ENCODE measurements around the gene FCN1. TPM values are rescaled to one million over a fixed set of nuclear protein-coding genes. Genes with fewer than 3 reads are reported as not detected.

FCN1 gene
- not detected for total RNA-seq

- CTCF ChIA-PET: no interaction called here
- Mint-ChIP-seq H3K27me3 (ENCODE audit: low read depth) (peaks cover 8% of the 10 kb centered on the region), H3K4me1 (ENCODE audit: low read depth) (no peaks in the 10 kb centered on the region)
These were observed at the start of gene FCN1 for GRCh38 chr9:134917431-134918373. FCN1 (minus strand) TSS chr9:134917912; CDS start chr9:134917871, 41 bp downstream.

GRCh38 chr9:134966697-134967546 lies 49.2 kb upstream of the FCN1 start:
- no peak for DNase-seq
- no peaks in the 10 kb centered on the region for H3K9me3 Mint-ChIP-seq
- no peaks in the 10 kb centered on the region for H3K4me1 Mint-ChIP-seq (ENCODE audit: low read depth)
- peaks cover 16% of the 10 kb centered on the region for H3K27me3 Mint-ChIP-seq (ENCODE audit: low read depth)
- CTCF ChIA-PET: no interaction called here
- H3K4me3 Mint-ChIP-seq: no peak overlapping the region
- no peaks in the 10 kb centered on the region for H3K36me3 Mint-ChIP-seq (ENCODE audit: low read depth)
- H3K27ac Mint-ChIP-seq: no peak overlapping the region
- intact Hi-C loops (cut with micrococcal nuclease): no loop called here

More at GRCh38 chr9:134917431-134918373, at the start of gene FCN1:
- no peak for DNase-seq
- H3K36me3 Mint-ChIP-seq (ENCODE audit: low read depth): no peaks in the 10 kb centered on the region
- no peak within 1 kb of the TSS for H3K4me3 Mint-ChIP-seq
- H3K9me3 Mint-ChIP-seq: peaks cover 17% of the 10 kb centered on the region
- intact Hi-C loops (cut with micrococcal nuclease): no loop called here
- no peak within 1 kb of the TSS for H3K27ac Mint-ChIP-seq

GRCh38 chr9:134966270-134966669 lies 48.6 kb upstream of the FCN1 start:
- Mint-ChIP-seq H3K4me3 (no peak overlapping the region), H3K9me3 (no peaks in the 10 kb centered on the region), H3K27me3 (ENCODE audit: low read depth) (peaks cover 16% of the 10 kb centered on the region), H3K27ac (no peak overlapping the region), H3K4me1 (ENCODE audit: low read depth) (no peaks in the 10 kb centered on the region), H3K36me3 (ENCODE audit: low read depth) (no peaks in the 10 kb centered on the region)
- CTCF ChIA-PET: no interaction called here
- intact Hi-C loops (cut with micrococcal nuclease): no loop called here
- DNase-seq: no peak

GRCh38 chr9:134965851-134966250 lies 48.1 kb upstream of the FCN1 start:
- no peaks in the 10 kb centered on the region for H3K9me3 Mint-ChIP-seq
- H3K36me3 Mint-ChIP-seq (ENCODE audit: low read depth): no peaks in the 10 kb centered on the region
- H3K27me3 Mint-ChIP-seq (ENCODE audit: low read depth): peaks cover 16% of the 10 kb centered on the region
- no peak overlapping the region for H3K27ac Mint-ChIP-seq
- intact Hi-C loops (cut with micrococcal nuclease): no loop called here
- no peak for DNase-seq
- CTCF ChIA-PET: no interaction called here
- H3K4me3 Mint-ChIP-seq: no peak overlapping the region
- H3K4me1 Mint-ChIP-seq (ENCODE audit: low read depth): no peaks in the 10 kb centered on the region

- Mint-ChIP-seq H3K36me3 (ENCODE audit: low read depth) (no peaks in the 10 kb centered on the region), H3K9me3 (no peaks in the 10 kb centered on the region), H3K4me1 (ENCODE audit: low read depth) (no peaks in the 10 kb centered on the region), H3K4me3 (no peak overlapping the region), H3K27ac (no peak overlapping the region), H3K27me3 (ENCODE audit: low read depth) (peaks cover 13% of the 10 kb centered on the region)
- CTCF ChIA-PET: no interaction called here
- intact Hi-C loops (cut with micrococcal nuclease): no loop called here
- no peak for DNase-seq
These were observed 47.7 kb upstream of the FCN1 start for GRCh38 chr9:134965411-134965810.

- no peaks in the 10 kb centered on the region for H3K9me3 Mint-ChIP-seq
- no peaks in the 10 kb centered on the region for H3K4me1 Mint-ChIP-seq (ENCODE audit: low read depth)
- H3K36me3 Mint-ChIP-seq (ENCODE audit: low read depth): no peaks in the 10 kb centered on the region
- CTCF ChIA-PET: no interaction called here
- no peak overlapping the region for H3K4me3 Mint-ChIP-seq
- H3K27me3 Mint-ChIP-seq (ENCODE audit: low read depth): peaks cover 5% of the 10 kb centered on the region
- DNase-seq: no peak
- intact Hi-C loops (cut with micrococcal nuclease): no loop called here
- H3K27ac Mint-ChIP-seq: no peak overlapping the region
These were observed 46.8 kb upstream of the FCN1 start for GRCh38 chr9:134964271-134965055.

- no peaks in the 10 kb centered on the region for H3K36me3 Mint-ChIP-seq (ENCODE audit: low read depth)
- no peak overlapping the region for H3K27ac Mint-ChIP-seq
- peaks cover 5% of the 10 kb centered on the region for H3K27me3 Mint-ChIP-seq (ENCODE audit: low read depth)
- CTCF ChIA-PET: no interaction called here
- no peak for DNase-seq
- intact Hi-C loops (cut with micrococcal nuclease): no loop called here
- no peaks in the 10 kb centered on the region for H3K9me3 Mint-ChIP-seq
- H3K4me3 Mint-ChIP-seq: no peak overlapping the region
- no peaks in the 10 kb centered on the region for H3K4me1 Mint-ChIP-seq (ENCODE audit: low read depth)
These were observed 45.8 kb upstream of the FCN1 start for GRCh38 chr9:134963546-134963945.

- DNase-seq: no peak
- Mint-ChIP-seq H3K36me3 (ENCODE audit: low read depth) (no peaks in the 10 kb centered on the region), H3K27me3 (ENCODE audit: low read depth) (peaks cover 5% of the 10 kb centered on the region), H3K4me1 (ENCODE audit: low read depth) (no peaks in the 10 kb centered on the region), H3K27ac (no peak overlapping the region), H3K9me3 (no peaks in the 10 kb centered on the region), H3K4me3 (no peak overlapping the region)
- CTCF ChIA-PET: no interaction called here
- intact Hi-C loops (cut with micrococcal nuclease): no loop called here
These were observed 45.3 kb upstream of the FCN1 start for GRCh38 chr9:134962973-134963364.

- intact Hi-C loops (cut with micrococcal nuclease): no loop called here
- peaks cover under 1% of the 10 kb centered on the region for H3K27me3 Mint-ChIP-seq (ENCODE audit: low read depth)
- no peaks in the 10 kb centered on the region for H3K36me3 Mint-ChIP-seq (ENCODE audit: low read depth)
- no peaks in the 10 kb centered on the region for H3K9me3 Mint-ChIP-seq
- no peaks in the 10 kb centered on the region for H3K4me1 Mint-ChIP-seq (ENCODE audit: low read depth)
- no peak overlapping the region for H3K27ac Mint-ChIP-seq
- H3K4me3 Mint-ChIP-seq: no peak overlapping the region
- CTCF ChIA-PET: no interaction called here
- DNase-seq: no peak
These were observed 44.6 kb upstream of the FCN1 start for GRCh38 chr9:134962065-134962972.

- Mint-ChIP-seq H3K9me3 (no peaks in the 10 kb centered on the region), H3K4me3 (no peak overlapping the region), H3K27ac (no peak overlapping the region), H3K36me3 (ENCODE audit: low read depth) (no peaks in the 10 kb centered on the region), H3K27me3 (ENCODE audit: low read depth) (no peaks in the 10 kb centered on the region), H3K4me1 (ENCODE audit: low read depth) (no peaks in the 10 kb centered on the region)
- CTCF ChIA-PET: no interaction called here
- intact Hi-C loops (cut with micrococcal nuclease): no loop called here
- no peak for DNase-seq
These were observed 43.8 kb upstream of the FCN1 start for GRCh38 chr9:134961331-134962064.

- Mint-ChIP-seq H3K4me1 (ENCODE audit: low read depth) (no peaks in the 10 kb centered on the region), H3K27me3 (ENCODE audit: low read depth) (no peaks in the 10 kb centered on the region), H3K9me3 (no peaks in the 10 kb centered on the region), H3K27ac (no peak overlapping the region), H3K4me3 (no peak overlapping the region), H3K36me3 (ENCODE audit: low read depth) (no peaks in the 10 kb centered on the region)
- no peak for DNase-seq
- intact Hi-C loops (cut with micrococcal nuclease): no loop called here
- CTCF ChIA-PET: no interaction called here
These were observed 43.0 kb upstream of the FCN1 start for GRCh38 chr9:134960701-134961181.
